ENCODE data around the gene CACNB1.
"Not testable (repeated sequence)": the region's sequence is repeated elsewhere in the genome, so short reads cannot be mapped to it uniquely, and the experiment has no call there.

The CACNB1 gene

GRCh38 chr17:39132192-39132610 lies 65.3 kb downstream of the CACNB1 start:
- TF ChIP-seq POLR2A (IDR thresholded peaks at IDR 0.05; ENCODE audit: extremely low read depth, insufficient read length) (no peak), CTCF (IDR thresholded peaks at IDR 0.05; ENCODE audit: low read depth, low read length) (no peak), MAX (IDR thresholded peaks at IDR 0.05; ENCODE audit: low read depth, low read length) (no peak), MYC (IDR thresholded peaks at IDR 0.05; ENCODE audit: low read depth, low read length) (no peak)
- no peak for DNase-seq (ENCODE audit: low read depth)
- H3K4me3 ChIP-seq (ENCODE audit: low read depth, low read length): no peak overlapping the region

- DNase-seq (ENCODE audit: low read depth): no peak
- no peak overlapping the region for H3K4me3 ChIP-seq (ENCODE audit: low read depth, low read length)
- TF ChIP-seq MYC (IDR thresholded peaks at IDR 0.05; ENCODE audit: low read depth, low read length) (no peak), POLR2A (IDR thresholded peaks at IDR 0.05; ENCODE audit: extremely low read depth, insufficient read length) (no peak), CTCF (IDR thresholded peaks at IDR 0.05; ENCODE audit: low read depth, low read length) (no peak), MAX (IDR thresholded peaks at IDR 0.05; ENCODE audit: low read depth, low read length) (no peak)
These were observed 65.9 kb downstream of the CACNB1 start for GRCh38 chr17:39131616-39132015.

GRCh38 chr17:39130205-39130604 lies 67.3 kb downstream of the CACNB1 start:
- no peak for DNase-seq (ENCODE audit: low read depth)
- no peak for TF ChIP-seq POLR2A (IDR thresholded peaks at IDR 0.05; ENCODE audit: extremely low read depth, insufficient read length)
- no peak for TF ChIP-seq CTCF (IDR thresholded peaks at IDR 0.05; ENCODE audit: low read depth, low read length)
- no peak for TF ChIP-seq MAX (IDR thresholded peaks at IDR 0.05; ENCODE audit: low read depth, low read length)
- TF ChIP-seq MYC (IDR thresholded peaks at IDR 0.05; ENCODE audit: low read depth, low read length): no peak
- H3K4me3 ChIP-seq (ENCODE audit: low read depth, low read length): no peak overlapping the region

- not testable (repeated sequence) for H3K4me3 ChIP-seq (ENCODE audit: low read depth, low read length); DNase-seq (ENCODE audit: low read depth)
These were observed 67.9 kb downstream of the CACNB1 start for GRCh38 chr17:39129544-39129943.

GRCh38 chr17:39126436-39126835 lies 71.0 kb downstream of the CACNB1 start:
- no peak for DNase-seq (ENCODE audit: low read depth)
- TF ChIP-seq MYC (IDR thresholded peaks at IDR 0.05; ENCODE audit: low read depth, low read length) (no peak), MAX (IDR thresholded peaks at IDR 0.05; ENCODE audit: low read depth, low read length) (no peak), CTCF (IDR thresholded peaks at IDR 0.05; ENCODE audit: low read depth, low read length) (no peak), POLR2A (IDR thresholded peaks at IDR 0.05; ENCODE audit: extremely low read depth, insufficient read length) (no peak)

GRCh38 chr17:39125143-39125875 lies 72.2 kb downstream of the CACNB1 start:
- no peak for TF ChIP-seq MAX (IDR thresholded peaks at IDR 0.05; ENCODE audit: low read depth, low read length)
- TF ChIP-seq POLR2A (IDR thresholded peaks at IDR 0.05; ENCODE audit: extremely low read depth, insufficient read length): no peak
- no peak for TF ChIP-seq CTCF (IDR thresholded peaks at IDR 0.05; ENCODE audit: low read depth, low read length)
- no peak for TF ChIP-seq MYC (IDR thresholded peaks at IDR 0.05; ENCODE audit: low read depth, low read length)
- DNase-seq (ENCODE audit: low read depth): no peak
- H3K4me3 ChIP-seq (ENCODE audit: low read depth, low read length): no peak overlapping the region

More at GRCh38 chr17:39126436-39126835, 71.0 kb downstream of the CACNB1 start:
- H3K4me3 ChIP-seq (ENCODE audit: low read depth, low read length): no peak overlapping the region

Measured in NB4 (cell line).